HG03175 (cell line): ENCODE data around the gene THUMPD2.
A peak's percentile ranks its signal among the peaks of the same experiment; 100 is the strongest.
"Not testable (repeated sequence)": the region's sequence is repeated elsewhere in the genome, so short reads cannot be mapped to it uniquely, and the experiment has no call there.

Experiments
- ATAC-seq: cut with Tn5 transposase; IDR thresholded peaks from one replicate; pipeline ENCODE4 v1.9.1; 2021; ENCODE audit warnings: mild to moderate bottlenecking, moderate library complexity; ENCODE audit not compliant: unreplicated experiment

The THUMPD2 gene

GRCh38 chr2:39778775-39779340 lies at the start of gene THUMPD2:
THUMPD2 (minus strand) TSS chr2:39779258; CDS start chr2:39779239, 19 bp downstream.
- peak; percentile 83 for ATAC-seq

- no peak for ATAC-seq
These were observed 42.8 kb upstream of the THUMPD2 start for GRCh38 chr2:39821871-39822270.

GRCh38 chr2:39816845-39817244 lies 37.8 kb upstream of the THUMPD2 start:
- no peak for ATAC-seq

GRCh38 chr2:39816428-39816827 lies 37.4 kb upstream of the THUMPD2 start:
- ATAC-seq = no peak

GRCh38 chr2:39805936-39806608 lies 27.0 kb upstream of the THUMPD2 start:
- no peak for ATAC-seq

- no peak for ATAC-seq
These were observed 24.8 kb upstream of the THUMPD2 start for GRCh38 chr2:39803839-39804238.

GRCh38 chr2:39800752-39801151 lies 21.7 kb upstream of the THUMPD2 start:
- no peak for ATAC-seq

GRCh38 chr2:39796134-39796533 lies 17.1 kb upstream of the THUMPD2 start:
- ATAC-seq = no peak

- ATAC-seq = not testable (repeated sequence)
These were observed 11.3 kb upstream of the THUMPD2 start for GRCh38 chr2:39790216-39790818.

- ATAC-seq = no peak
These were observed 8.9 kb upstream of the THUMPD2 start for GRCh38 chr2:39787950-39788349.

GRCh38 chr2:39786761-39787522 lies 7.9 kb upstream of the THUMPD2 start:
- ATAC-seq = no peak

GRCh38 chr2:39782591-39782990 lies 3.5 kb upstream of the THUMPD2 start:
- ATAC-seq = no peak

- ATAC-seq = no peak
These were observed 2.6 kb upstream of the THUMPD2 start for GRCh38 chr2:39781697-39782096.

- ATAC-seq = no peak
These were observed 2.0 kb upstream of the THUMPD2 start for GRCh38 chr2:39780825-39781600.

- ATAC-seq = no peak
These were observed 869 bp upstream of the THUMPD2 start for GRCh38 chr2:39779927-39780326.

- no peak for ATAC-seq
These were observed 338 bp upstream of the THUMPD2 start for GRCh38 chr2:39779341-39779851.

- ATAC-seq = no peak
These were observed 825 bp downstream of the THUMPD2 start for GRCh38 chr2:39778233-39778632.

GRCh38 chr2:39772812-39773152 lies 6.3 kb downstream of the THUMPD2 start:
- no peak for ATAC-seq

- no peak for ATAC-seq
These were observed 6.8 kb downstream of the THUMPD2 start for GRCh38 chr2:39772086-39772811.

GRCh38 chr2:39762448-39762847 lies 16.6 kb downstream of the THUMPD2 start:
- no peak for ATAC-seq
